HG02981 (cell line): Measurements from ENCODE around the gene MID1IP1.

ENCODE experiments used
- ATAC-seq: cut with Tn5 transposase; IDR thresholded peaks from one replicate; pipeline ENCODE4 v1.9.1; 2021; ENCODE audit warnings: mild to moderate bottlenecking, moderate library complexity; ENCODE audit not compliant: unreplicated experiment

The MID1IP1 gene, protein sequence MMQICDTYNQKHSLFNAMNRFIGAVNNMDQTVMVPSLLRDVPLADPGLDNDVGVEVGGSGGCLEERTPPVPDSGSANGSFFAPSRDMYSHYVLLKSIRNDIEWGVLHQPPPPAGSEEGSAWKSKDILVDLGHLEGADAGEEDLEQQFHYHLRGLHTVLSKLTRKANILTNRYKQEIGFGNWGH

DNA sequence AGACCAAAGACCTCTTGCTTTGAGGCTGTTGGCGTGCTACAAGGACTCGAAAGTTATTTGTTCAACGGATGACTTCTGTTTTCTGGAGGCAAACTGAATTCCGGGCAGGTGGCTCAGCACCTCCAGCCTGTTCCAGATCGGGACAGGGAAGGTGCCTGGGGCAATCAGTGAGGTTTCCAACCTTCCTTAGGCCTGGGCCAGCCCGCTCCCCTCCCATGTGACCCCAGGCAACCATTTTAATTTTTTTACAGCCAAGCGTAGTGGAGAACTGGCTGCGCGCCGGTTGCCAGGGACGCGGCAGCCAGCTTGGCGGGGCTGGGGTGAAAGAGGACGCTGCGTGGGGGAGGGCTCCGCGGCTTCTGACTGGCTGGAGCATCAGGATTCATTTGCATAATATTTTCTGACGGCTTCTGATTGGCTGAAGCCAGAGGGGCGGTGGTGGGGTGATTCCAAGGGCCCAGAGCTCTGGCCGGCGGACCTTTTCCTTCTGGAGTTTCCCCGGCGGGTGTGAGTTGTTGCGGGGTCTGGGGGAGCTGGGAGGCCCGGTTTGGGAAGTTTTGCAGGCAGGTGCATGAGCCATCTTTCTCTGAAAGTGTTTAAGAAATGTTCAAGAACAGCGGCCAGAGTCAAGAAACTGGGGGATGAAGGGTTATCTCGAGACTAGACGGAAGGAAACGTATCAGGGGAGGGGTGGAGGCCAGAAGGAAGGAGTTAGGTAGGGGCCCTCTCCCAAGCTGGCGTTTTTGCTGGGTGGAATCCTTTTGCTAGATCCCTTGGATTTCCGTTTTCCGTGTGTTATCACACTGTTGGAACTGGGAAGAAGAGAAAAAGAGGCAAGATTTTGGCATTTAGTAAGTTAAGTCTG, at the start of gene MID1IP1:
TSS of gene MID1IP1 (plus strand) at position 479 of the 865 bp plus-strand sequence. CDS start 3,488 bp downstream, outside the sequence.
- ATAC-seq: peak; percentile 50

DNA sequence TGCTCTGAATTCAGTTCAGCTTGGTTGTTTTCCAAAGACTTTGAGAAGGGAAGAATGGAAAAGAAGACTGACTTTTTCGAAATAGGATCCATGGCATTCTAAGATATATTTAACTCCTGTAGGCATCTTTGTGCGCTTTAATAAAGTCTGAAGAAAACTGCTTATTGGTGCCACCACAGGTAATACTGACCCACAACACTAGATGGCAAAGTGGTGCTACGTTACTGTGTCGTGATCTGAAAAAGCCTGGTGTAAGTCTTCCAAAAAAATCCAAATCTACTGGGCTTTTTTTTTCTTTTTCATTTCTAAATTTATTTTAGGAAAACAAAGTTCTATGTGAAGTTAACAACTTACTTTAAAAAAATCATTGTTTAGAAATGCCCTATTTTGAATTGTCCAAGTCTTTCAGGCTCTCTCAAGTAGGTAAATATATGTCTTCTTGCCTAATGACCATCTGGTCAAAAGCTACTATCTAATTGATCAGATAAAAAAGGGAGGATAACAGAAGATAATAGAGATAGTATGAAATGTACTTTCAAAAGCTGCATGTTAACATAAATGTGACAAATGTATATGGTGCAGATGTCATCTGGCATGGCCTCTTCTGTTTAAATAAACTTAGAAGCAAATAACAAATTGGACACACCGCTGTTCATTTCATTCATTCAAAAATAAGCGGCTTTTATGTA, 47.0 kb upstream of the MID1IP1 start:
- no peak for ATAC-seq

DNA sequence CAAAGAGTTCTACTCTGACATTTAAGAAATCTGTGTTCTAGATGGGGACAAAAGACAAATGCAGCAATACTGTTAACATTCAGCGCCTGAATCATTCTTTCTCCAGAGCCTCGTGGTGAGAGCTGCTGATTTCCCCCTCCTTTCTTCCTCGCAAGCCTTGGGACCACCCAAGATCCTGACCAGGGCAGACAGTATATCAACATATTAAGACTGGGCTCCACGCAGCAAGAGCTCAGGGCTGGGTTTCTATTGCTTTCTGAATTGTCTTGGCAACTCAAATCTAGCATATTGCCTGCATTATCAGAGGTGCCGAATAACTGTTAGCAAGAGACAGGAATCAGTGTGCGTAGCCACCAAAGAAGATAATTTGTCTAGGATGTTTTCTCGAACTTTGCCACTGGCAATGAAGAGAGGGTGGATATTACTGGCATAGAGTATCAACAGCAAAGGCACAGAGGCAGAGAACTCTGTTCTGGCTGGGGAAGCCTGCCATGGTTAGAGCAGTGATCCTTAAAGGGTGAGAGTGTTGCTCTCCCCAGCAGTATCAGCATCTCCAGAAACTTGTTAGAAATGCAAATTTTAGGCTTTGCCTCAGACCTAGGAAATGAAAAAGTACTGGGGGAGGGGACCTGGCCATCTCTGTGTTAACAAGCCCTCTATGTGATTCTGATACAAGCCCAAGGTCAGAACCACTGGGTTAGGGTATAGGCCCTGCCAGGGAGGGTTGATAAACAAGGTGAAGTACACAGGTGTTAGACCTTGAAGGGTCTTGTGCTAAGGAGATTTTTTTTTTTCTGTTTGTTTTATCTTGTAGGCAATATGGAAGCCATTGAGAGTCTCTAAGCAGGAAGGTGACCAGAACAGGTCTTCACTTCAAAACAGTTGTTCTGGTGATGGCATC, 46.2 kb upstream of the MID1IP1 start:
- no peak for ATAC-seq

DNA sequence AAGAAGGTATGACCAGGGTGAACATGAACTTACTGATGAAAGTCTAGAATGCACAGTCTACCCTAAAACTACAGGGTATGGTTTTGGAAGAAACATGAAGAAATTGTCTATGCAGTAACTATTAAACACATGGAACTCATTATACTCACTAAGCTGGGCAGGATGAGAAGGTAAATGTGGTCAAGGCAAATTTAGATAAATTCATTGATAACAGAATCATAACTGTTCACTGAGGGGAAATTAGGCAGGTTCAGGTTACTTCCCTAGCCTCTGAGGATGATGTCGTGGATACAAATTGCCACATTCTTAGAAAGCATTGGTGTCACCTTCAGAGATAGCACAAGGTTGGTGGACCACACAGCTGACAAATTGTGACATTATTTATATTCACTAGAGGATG, 40.4 kb upstream of the MID1IP1 start:
- no peak for ATAC-seq

DNA sequence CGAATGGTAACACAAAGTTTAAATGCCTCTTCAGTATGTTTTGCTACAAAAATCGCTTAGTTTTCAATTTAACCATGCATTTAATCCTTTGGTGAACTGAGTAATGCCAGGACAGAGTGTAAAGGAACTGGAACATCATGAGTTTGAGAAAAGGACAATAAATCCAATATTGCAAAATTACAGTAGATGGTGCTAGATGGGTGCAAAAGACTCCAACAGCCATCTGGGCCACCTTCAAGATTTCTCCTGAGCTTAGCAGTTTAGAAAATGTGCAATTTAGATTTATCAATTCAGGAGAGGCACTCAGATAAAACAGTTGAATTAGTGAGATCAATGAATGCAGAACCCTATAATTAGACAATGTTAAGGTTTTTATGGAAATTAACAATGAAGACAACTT, 33.2 kb upstream of the MID1IP1 start:
- no peak for ATAC-seq

DNA sequence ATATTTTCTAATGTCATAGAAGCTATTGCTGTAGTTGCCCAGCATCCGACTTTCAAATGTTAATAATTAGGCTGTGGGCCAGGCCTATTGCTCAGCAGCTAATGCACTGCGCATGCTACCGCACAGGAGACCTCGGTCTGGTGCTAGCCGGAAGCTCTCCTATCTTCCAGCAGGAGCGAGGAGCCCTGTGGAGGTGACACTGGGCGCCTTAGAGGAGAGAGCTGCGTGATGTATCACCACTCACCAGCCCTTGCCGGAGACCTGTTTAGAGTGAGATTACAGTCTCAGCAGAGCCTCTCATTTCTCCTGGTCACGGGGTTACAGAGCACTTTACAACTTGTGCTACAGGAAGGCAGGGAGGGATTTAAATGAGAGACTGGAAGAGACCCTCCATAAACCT, 31.1 kb upstream of the MID1IP1 start:
- ATAC-seq: no peak

DNA sequence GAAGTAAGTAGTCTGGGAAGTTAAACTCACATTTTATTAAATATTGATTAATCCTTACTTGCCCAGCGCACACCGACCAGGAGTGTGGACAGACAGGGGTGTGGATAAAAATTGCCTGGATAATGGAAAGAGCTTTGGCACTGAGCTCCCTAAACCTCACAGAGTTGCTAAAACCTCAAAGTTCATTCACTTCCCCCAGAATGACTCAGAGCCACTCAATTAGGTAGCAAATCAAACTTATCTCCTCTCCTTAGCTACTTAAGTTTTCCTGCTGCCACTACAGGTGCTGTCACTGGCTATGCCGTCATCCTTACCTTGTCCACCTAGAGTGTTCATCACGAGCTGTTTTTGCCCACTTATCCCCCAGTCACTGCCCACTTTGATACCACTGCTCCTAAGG, 27.0 kb upstream of the MID1IP1 start:
- ATAC-seq: no peak

DNA sequence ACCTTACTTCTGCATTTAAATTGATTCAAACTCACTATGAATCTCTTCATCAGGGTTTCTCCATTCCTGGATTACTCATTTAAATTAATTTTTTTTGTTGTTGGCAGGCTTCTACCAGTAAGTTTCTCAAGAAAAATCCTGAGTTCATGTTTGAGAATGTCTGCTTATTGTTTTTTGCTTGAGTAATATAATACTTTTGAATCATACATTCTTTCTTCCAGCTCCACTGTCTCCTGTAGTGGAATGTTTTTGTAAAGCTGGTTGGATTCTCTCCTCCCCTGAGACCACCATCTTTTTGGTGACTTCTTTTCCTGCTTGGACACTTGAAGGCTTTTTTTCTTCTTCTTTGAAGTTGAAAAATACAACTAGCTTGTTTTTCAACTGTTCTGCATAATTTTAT, 4.3 kb upstream of the MID1IP1 start:
- ATAC-seq: no peak

DNA sequence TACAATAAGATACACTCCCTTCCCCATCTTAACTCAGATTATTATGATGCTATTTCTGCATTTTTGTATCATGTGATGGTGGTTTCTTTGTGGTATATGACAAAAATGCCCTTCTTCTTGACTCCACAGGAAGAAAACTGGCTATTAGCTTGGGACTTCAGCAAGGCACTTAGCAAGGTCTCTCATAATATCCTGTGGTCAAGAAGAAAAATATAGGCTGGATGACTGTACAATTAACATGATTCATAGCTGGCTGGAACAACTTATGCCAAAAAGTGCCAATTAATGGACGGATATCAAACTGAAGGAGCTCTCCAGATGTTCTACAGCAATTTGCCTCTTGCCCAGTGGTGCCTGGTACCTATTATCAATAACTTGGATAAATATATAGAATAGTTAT, 2.3 kb upstream of the MID1IP1 start:
- no peak for ATAC-seq

DNA sequence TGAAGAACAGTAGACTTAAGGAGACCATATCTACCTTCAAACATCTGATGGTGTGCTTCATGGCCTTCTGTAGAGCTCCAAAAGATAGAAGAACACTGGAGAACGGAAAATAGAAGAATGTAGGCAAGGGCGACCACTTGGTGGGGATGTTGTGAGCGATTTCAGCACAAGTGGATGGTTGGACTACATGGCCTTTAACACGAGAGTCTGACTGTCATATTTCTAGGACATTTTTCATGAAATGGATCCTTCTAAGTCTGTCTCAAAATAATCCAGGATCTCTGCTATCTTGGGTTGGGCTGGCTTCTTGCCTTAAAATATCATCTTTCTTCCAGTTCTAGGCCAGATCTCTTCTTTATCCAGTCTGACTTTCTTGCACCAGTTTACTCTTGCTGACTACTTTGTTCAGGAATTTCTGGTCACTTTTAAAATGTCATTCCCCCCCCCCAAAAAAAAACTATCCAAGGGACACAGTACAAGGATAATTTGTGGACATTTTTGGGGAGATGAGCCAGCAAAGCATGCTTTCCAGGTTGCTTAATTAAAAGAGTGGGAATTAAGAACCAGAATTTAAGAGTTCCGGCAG, 1.2 kb upstream of the MID1IP1 start:
- no peak for ATAC-seq

DNA sequence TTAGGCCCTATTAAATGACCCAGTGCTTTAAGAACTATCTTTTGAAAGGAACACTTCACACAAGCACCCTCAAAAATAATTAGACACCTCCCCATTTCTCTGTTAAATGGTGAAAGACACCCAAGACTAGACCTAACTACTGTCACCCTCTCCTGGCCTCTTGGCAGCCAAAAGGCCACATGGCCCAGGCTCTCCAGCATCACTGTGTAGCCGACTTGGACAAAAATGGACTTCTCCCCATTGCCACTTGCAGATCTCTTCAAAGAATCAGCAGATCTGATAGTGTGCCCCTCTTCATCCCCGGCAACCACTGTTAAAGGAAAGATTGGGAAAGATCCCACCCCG, 2.0 kb downstream of the MID1IP1 start:
- ATAC-seq: no peak

DNA sequence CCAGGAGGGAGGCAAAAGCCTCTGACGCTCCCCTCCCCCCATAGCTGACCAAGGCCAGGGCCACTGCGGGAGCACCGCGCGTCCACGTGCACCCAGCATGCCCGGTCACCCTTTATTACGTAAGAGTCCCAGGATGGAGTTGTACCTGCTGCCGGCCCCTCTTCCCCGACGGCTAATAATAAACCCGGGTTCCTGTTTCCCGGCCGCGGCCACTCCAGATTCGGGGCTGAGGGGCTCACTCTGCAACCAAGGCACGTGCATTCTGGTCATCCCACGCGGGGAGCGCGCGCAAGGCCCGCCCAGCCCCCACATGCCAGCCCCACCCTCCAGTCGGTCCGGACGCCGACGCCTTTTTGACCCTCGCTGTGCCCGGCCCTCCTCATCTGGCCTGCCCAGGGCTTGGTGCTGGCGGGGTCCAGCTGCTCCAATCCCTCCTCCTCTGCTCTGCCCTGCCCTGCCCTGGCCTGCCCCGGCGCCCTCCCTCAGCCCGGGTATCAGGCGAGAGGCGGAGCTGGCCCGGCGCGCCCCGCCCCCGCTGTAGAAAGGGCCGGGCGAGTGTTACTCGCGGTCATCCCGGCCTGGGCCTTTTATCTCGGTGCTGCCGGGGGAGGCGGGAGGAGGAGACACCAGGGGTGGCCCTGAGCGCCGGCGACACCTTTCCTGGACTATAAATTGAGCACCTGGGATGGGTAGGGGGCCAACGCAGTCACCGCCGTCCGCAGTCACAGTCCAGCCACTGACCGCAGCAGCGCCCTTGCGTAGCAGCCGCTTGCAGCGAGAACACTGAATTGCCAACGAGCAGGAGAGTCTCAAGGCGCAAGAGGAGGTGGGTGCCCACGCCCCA, 2.6 kb downstream of the MID1IP1 start:
- ATAC-seq: peak; percentile 47

DNA sequence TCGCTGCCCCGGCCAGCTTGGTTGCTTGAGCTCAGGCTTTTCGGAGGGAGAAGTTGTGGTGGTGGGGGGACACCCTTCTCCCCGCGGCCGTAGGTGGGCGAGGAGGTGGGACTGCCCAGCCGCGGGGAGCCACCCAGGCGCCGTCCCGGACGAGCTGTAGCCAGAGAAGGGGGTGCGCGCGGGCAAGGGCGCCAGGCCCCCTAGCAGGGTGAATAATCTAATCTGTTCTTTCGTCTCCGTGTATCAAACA, 3.1 kb downstream of the MID1IP1 start:
- no peak for ATAC-seq

DNA sequence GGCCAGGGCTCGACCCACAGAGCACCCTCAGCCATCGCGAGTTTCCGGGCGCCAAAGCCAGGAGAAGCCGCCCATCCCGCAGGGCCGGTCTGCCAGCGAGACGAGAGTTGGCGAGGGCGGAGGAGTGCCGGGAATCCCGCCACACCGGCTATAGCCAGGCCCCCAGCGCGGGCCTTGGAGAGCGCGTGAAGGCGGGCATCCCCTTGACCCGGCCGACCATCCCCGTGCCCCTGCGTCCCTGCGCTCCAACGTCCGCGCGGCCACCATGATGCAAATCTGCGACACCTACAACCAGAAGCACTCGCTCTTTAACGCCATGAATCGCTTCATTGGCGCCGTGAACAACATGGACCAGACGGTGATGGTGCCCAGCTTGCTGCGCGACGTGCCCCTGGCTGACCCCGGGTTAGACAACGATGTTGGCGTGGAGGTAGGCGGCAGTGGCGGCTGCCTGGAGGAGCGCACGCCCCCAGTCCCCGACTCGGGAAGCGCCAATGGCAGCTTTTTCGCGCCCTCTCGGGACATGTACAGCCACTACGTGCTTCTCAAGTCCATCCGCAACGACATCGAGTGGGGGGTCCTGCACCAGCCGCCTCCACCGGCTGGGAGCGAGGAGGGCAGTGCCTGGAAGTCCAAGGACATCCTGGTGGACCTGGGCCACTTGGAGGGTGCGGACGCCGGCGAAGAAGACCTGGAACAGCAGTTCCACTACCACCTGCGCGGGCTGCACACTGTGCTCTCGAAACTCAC, 3.6 kb downstream of the MID1IP1 start:
- no peak for ATAC-seq

DNA sequence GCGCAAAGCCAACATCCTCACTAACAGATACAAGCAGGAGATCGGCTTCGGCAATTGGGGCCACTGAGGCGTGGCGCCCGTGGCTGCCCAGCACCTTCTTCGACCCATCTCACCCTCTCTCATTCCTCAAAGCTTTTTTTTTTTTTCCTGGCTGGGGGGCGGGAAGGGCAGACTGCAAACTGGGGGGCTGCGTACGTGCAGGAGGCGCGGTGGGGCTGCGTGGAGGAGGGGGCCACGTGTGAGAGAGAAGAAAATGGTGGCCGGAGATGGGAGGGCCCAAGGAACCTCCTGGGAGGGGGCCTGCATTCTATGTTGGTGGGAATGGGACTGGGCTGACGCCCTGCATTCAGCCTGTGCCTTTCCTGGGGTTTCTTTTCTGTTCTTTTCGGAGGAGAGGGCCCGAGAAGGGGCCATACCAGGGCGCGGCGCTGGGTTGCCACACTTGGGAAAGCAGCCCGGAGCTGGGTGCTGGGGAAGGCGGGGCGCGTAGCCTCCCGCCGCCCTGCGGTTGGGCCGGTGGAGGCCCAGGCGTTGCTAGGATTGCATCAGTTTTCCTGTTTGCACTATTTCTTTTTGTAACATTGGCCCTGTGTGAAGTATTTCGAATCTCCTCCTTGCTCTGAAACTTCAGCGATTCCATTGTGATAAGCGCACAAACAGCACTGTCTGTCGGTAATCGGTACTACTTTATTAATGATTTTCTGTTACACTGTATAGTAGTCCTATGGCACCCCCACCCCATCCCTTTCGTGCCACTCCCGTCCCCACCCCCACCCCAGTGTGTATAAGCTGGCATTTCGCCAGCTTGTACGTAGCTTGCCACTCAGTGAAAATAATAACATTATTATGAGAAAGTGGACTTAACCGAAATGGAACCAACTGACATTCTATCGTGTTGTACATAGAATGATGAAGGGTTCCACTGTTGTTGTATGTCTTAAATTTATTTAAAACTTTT, 4.5 kb downstream of the MID1IP1 start:
- no peak for ATAC-seq

DNA sequence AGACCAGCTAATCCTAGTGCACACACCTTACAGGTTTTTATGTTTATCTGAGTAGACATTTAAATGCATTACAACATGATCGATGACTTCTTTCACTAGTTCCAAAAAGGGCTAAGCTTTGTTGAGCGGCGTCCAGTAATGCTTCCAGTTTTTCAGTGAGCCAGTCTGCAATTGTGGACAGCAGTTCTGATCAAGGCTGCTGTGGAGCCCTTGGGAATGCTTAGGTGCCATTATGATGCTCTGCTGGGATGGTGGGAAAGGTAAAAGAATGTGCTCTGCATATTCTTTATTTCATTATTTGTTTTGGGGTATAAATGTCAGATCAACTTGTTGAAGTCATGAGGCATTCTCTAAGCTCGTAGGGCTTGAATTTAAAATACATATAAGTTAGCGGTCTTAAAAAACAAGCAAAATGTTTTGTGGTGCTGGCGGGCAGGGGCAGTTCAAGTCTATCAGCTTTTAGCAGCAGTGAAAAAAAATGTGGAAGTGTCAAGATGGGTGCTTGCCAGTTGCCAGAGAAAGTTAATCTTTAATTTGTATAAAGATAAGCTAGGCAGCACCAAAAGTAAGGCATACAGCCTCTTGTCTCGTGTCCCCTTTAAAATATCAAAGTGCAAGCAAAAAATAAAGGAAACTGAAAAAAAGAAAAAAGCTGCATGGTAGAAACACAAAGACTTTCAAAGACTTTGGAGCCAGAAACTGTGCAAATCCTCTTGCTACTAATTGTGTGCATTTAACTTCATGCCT, 5.8 kb downstream of the MID1IP1 start:
- ATAC-seq: no peak

DNA sequence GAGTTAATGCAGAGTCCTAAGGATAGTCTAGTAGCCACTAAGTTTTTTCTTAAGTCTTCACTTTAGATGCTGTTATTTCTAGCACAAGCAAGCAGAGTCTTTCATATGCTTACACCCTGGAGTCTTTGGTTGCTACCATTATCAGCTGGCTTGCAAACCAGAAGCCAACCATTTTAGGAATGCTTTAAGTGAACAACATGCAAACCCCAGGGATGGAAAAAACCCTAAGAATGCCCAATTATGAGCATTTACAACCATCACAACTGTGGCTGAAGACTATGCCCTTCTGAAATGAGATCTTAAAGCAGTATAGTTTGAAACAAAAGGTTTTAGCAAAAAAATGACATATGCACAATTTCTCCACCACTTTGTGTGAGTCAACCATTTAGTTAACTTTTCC, 6.6 kb downstream of the MID1IP1 start:
- no peak for ATAC-seq
